NCI-H2029 (cell line): ENCODE results near the gene C16orf87.
"Not testable (repeated sequence)": the region's sequence is repeated elsewhere in the genome, so short reads cannot be mapped to it uniquely, and the experiment has no call there.

Source experiments
- DNase-seq: peaks from one replicate; lab custom pipeline; 2025; lab: John Stamatoyannopoulos, UW

Gene C16orf87, protein sequence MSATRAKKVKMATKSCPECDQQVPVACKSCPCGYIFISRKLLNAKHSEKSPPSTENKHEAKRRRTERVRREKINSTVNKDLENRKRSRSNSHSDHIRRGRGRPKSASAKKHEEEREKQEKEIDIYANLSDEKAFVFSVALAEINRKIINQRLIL

DNA sequence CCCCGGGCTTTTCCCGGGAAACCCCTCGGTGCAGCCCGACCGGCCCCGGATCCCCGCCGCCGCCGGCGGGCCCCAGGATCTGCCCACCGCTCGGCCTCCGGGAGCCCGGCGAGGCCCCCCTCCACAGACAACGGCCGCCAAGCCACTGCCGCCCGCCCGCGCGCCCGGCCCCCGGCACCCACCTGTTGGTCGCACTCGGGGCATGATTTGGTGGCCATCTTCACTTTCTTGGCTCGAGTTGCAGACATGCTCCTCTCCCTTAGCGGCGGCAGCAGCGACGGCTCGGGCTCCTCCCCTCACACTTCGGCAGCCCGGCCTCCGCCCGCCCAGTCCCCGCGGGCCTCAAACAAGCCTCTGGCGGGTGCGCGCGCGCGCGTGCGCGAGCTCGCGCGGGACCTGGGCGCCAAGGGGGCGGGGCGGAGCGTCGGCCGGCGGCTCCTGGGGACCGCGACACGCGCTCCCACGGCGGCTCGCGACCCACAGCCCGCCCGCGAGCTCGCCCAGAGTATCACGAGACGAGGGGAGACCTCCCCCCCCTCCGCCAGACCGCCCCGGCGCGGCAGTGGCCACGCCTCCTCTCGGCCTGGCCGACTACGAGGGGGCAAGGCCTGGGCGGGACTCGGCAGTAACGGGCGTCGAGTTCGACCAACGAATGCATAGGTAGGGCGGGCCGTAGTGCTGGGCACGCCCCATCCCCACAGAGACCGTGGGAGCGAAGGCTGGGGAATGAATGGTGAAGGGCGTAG lies at the start of gene C16orf87:
TSS of gene C16orf87 (minus strand) at position 279 of the 746 bp plus-strand sequence. CDS start at position 248, 31 bp downstream.
- DNase-seq: peak; percentile 74

GRCh38 chr16:46875243-46875642 lies 44.3 kb upstream of the C16orf87 start:
- DNase-seq: no peak

- no peak for DNase-seq
Measured at GRCh38 chr16:46873201-46873600, 42.2 kb upstream of the C16orf87 start.

- DNase-seq: no peak
Measured at GRCh38 chr16:46871597-46871996, 40.6 kb upstream of the C16orf87 start.

DNA sequence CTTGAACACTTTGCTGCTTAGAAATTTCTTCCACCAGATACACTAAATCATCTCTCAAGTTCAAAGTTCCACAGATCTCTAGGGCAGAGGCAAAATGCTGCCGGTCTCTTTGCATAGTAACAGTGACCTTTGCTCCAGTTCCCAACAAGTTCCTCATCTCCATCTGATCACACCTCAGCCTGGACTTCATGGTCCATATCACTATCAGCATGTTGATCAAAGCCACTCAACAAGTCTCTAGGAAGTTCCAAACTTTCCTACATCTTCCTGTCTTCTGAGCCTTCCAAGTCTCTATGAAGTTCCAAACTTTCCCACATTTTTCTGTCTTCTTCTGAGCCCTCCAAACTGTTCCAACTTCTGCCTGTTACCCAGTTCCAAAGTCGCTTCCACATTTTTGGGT lies 37.9 kb upstream of the C16orf87 start:
- DNase-seq: not testable (repeated sequence)

- DNase-seq: not testable (repeated sequence)
Measured at GRCh38 chr16:46867486-46867885, 36.5 kb upstream of the C16orf87 start.

GRCh38 chr16:46866286-46866685 lies 35.3 kb upstream of the C16orf87 start:
- DNase-seq: no peak

DNA sequence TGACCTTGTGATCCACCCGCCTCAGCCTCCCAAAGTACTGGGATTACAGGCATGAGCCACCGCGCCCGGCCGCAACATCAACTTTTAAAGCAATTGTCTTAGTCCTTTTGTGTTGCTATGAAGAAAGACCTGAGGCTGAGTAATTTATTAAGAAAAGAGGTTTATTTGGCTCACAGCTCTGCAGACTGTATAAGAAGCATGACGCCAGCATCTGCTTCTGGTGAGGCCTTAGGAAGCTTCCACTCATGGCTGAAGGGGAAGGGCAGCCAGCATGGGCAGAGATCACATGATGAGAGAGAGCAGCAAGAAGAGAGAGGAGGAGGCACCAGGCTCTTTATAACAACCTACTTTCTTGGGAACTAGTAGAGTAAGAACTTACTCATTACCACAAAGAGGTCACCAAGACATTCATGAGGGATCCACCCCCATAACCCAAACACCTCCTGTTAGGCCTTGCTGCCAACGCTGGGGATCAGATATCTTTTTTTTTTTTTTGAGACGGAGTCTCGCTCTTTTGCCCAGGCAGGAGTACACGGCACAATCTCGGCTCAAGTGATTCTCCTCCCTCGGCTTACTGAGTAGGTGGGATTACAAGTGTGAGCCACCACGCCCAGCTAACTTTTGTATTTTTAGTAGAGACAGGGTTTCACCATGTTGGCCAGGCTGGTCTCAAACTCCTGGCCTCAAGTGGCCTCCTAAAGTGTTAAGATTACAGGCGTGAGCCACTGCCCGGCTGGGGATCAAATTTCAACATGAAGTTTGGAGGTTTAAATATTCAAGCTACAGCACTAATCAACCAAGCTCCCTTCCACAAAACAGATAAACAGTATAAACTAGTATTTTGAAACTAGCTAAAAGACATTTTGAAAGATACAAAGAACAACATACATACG lies 31.8 kb upstream of the C16orf87 start:
- DNase-seq: no peak

DNA sequence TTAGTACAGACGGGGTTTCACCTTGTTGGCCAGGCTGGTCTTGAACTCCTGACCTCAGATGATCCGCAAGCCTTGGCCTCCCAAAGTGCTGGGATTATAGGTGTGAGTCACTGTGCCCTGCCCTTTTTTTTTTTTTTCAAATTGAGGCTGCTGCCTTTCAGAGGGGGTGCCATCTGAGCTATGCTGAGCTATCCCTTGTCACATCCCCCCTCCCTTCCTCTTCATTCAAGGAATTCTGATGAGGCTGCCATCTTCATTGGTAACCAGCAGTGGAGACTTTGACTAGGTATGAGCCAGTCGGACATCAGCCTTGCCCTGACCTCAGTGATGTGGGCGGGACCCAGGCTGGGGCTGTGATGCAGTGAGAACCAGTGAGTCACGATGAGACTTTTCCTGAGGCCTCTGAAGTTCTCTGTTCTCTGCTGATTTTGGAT lies 28.8 kb upstream of the C16orf87 start:
- DNase-seq: no peak

DNA sequence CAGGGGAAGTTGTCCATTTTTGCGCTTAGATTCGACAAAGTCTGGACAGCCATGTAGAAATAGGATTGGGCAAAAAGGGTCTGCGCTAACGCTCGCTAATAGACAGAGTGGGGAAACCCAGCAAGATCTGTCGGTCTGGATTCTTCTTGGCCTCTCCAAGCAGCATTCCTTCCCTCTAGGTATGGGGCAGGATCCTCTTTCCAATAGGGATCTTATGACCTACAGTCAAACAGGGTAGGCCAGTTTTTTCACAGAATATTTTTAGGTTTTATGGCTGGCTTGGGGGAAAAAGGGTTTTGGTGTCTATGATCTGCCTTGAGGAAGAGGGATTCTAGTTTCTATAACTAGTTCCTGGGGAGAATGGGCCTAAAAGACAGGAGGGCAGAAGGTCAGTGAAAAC lies 27.2 kb upstream of the C16orf87 start:
- DNase-seq: no peak

GRCh38 chr16:46857368-46857945 lies 26.5 kb upstream of the C16orf87 start:
- DNase-seq: no peak

DNA sequence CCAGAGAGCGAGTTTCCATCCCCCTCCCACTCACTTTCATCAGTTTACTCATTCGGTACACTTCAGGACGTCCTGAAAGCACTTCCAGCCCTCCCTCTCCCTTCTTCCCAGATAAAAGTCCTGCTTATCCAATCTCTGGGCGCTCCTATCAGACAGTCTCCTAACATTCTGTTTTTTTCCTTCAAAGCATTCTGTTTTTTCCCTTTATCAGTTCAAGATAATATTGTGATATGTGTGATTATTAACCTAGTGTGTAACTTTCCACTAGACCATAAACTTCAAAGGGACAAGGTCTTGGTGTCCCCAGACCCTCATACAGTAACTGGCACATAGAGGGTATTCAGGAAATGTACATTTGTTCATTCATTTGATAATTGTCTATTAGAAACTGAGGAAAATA lies 24.4 kb upstream of the C16orf87 start:
- DNase-seq: no peak

DNA sequence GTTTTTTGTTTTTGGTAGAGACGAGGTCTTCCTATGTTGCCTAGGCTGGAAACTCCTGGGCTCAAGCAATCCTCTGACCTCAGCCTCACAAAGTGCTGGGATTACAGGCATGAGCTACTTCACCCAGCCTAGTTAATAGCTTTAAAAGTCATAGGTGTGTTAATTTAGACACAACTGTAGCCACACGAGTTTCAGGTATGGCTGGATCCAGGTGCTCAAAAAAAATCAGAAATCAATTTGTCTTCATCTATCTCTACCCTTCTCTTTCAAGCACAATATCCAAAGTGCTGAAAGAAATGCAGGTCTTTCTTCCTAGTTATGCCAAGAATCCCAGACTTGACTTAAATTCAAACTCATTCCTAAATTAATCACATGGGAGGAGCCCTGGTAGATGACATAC lies 23.9 kb upstream of the C16orf87 start:
- no peak for DNase-seq

- peak; percentile 22 for DNase-seq
Measured at GRCh38 chr16:46853713-46854443, 22.9 kb upstream of the C16orf87 start.

DNA sequence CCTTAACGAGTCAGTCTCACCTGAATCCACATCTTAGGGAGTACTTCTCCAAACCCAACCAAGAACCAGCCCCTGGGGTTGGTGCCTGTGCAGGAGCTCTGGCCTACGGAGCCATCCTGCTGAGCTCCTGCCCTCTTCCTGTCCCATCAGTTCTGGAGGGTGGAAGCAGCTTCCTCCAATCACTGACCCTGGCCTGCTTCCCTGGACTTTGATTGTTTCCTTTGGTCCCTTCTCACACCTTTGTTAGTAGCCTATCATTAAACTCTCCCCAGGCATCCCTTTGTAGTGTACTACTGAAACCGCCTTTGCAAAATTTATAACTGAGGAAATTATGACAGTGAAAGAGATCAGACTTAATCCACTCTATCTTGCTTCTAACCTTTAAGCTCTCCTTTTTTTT lies 21.1 kb upstream of the C16orf87 start:
- DNase-seq: no peak

GRCh38 chr16:46850619-46851555 lies 19.9 kb upstream of the C16orf87 start:
- DNase-seq: no peak

DNA sequence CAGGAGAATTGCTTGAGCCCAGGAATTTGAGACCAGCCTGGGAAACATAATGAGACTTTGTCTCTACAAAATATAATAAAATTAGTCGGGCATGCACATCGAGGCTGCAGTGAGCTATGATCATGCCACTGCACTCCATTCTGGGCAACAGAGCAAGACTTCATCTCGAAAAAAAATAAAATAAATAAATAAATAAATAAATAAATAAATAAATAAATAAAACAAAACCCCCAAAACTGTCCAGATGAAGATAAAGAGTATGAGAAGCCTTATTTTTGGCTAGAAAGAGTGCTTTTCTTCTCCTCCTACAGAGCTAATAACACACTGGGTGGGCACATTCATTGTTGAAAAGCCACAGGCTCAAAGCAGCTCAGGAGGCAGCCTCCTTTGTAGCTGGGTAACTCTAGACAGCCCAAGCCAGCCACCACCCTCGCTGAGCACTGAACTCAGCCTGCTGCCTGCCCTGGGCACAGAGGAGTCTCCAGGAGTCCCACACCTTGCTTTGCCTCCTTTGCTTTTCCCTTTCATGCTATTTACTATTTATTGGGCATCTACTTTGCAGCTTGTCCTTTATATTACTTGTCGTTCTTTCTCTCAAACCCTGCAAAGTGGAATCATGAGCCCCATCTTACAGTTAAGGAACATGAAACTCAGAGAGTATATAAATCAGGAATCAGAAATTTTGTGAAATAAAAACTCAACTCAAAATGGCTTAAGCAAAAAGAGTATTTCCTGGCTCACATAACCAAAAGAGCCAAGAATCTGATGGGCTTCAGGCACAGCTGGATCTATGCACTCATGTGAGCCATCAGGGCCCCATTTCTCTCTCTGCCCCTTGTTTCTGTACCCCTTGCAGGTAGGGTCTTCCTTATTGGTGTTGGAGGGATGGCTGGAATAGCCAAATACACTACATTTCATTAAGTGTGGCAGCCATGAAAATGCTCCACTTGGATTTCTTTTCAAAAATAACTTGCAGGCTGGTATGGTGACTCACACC lies 18.1 kb upstream of the C16orf87 start:
- DNase-seq: no peak

DNA sequence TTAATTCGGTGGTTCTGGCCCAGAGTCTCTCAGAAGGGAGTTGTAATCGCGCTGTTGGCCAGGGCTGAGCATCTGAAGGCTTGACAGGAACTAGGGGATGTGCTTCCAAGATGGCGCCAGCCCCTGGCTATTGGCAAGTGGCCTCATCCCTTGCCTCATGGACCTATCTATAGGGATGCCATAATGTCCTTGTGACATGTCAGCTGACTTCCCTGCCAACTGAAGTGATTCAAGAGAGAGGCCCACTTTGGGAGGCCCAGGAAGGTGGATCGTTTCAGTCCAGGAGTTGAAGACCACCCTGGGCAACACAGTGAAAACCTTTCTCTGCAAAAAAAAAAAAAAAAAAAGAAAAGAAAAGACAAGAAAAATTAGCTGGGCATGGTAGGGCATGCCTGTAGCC lies 15.0 kb upstream of the C16orf87 start:
- no peak for DNase-seq

- DNase-seq: no peak
Measured at GRCh38 chr16:46844771-46845170, 13.8 kb upstream of the C16orf87 start.
